Measurements from ENCODE around the gene MRPS24.
A peak's percentile ranks its signal among the peaks of the same experiment; 100 is the strongest.
"Not testable (repeated sequence)": the region's sequence is repeated elsewhere in the genome, so short reads cannot be mapped to it uniquely, and the experiment has no call there.

MRPS24 gene

GRCh38 chr7:43834463-43835251 is 34.7 kb downstream of the MRPS24 start:
- no peak overlapping the region for H3K27ac ChIP-seq (ENCODE audit: low read depth, low read length)
- peaks cover 11% of the 10 kb centered on the region for H3K4me1 ChIP-seq (ENCODE audit: control insufficient read depth, low read length)
- peak overlapping the region; percentile 58 for H3K4me2 ChIP-seq (ENCODE audit: low read length)
- no peaks in the 10 kb centered on the region for H3K79me2 ChIP-seq (ENCODE audit: control insufficient read depth, low read length)
- 0 out of 2 replicates have a peak, but pooled peaks cover 8% of the 10 kb centered on the region for H3K9me3 ChIP-seq (ENCODE audit: control insufficient read depth, insufficient read depth, low read length)
- H3F3A ChIP-seq (ENCODE audit: control insufficient read depth, insufficient read depth) = no peaks in the 10 kb centered on the region
- H4K20me1 ChIP-seq (ENCODE audit: control insufficient read depth, insufficient read depth, low read depth, low read length) = no peaks in the 10 kb centered on the region
- no peaks in the 10 kb centered on the region for H3K36me3 ChIP-seq (ENCODE audit: control insufficient read depth, low read length)
- no peak for TF ChIP-seq CTCF (IDR thresholded peaks at IDR 0.05; ENCODE audit: low read depth, low read length, poor library complexity, severe bottlenecking)
- no peak for TF ChIP-seq EZH2phosphoT487 (IDR thresholded peaks at IDR 0.05; ENCODE audit: borderline replicate concordance, low read length)
- peaks cover 13% of the 10 kb centered on the region for H3K27me3 ChIP-seq (ENCODE audit: control insufficient read depth, low read length)
- peak overlapping the region; percentile 62 for H3K4me3 ChIP-seq (ENCODE audit: low read length)
- no peaks in the 10 kb centered on the region for H3K9me2 ChIP-seq (replicated peaks; ENCODE audit: control insufficient read depth, low read length)

GRCh38 chr7:43830917-43831316 is 38.4 kb downstream of the MRPS24 start:
- H4K20me1 ChIP-seq (ENCODE audit: control insufficient read depth, insufficient read depth, low read depth, low read length); H3F3A ChIP-seq (ENCODE audit: control insufficient read depth, insufficient read depth); H3K4me2 ChIP-seq (ENCODE audit: low read length); H3K79me2 ChIP-seq (ENCODE audit: control insufficient read depth, low read length); H3K4me1 ChIP-seq (ENCODE audit: control insufficient read depth, low read length); H3K36me3 ChIP-seq (ENCODE audit: control insufficient read depth, low read length); H3K27ac ChIP-seq (ENCODE audit: low read depth, low read length); H3K9me2 ChIP-seq (replicated peaks; ENCODE audit: control insufficient read depth, low read length); H3K4me3 ChIP-seq (ENCODE audit: low read length); H3K9me3 ChIP-seq (ENCODE audit: control insufficient read depth, insufficient read depth, low read length): not testable (repeated sequence)
- peaks cover 36% of the 10 kb centered on the region for H3K27me3 ChIP-seq (ENCODE audit: control insufficient read depth, low read length)

GRCh38 chr7:43825391-43825808 is 43.9 kb downstream of the MRPS24 start:
- Histone ChIP-seq H3K36me3 (ENCODE audit: control insufficient read depth, low read length) (no peaks in the 10 kb centered on the region), H3K9me2 (replicated peaks; ENCODE audit: control insufficient read depth, low read length) (no peaks in the 10 kb centered on the region), H3K4me1 (ENCODE audit: control insufficient read depth, low read length) (no peaks in the 10 kb centered on the region), H3K79me2 (ENCODE audit: control insufficient read depth, low read length) (no peaks in the 10 kb centered on the region), H3F3A (ENCODE audit: control insufficient read depth, insufficient read depth) (no peaks in the 10 kb centered on the region), H3K27me3 (ENCODE audit: control insufficient read depth, low read length) (peaks cover 56% of the 10 kb centered on the region), H3K9me3 (ENCODE audit: control insufficient read depth, insufficient read depth, low read length) (0 out of 2 replicates have a peak, but pooled peaks cover under 1% of the 10 kb centered on the region), H3K27ac (ENCODE audit: low read depth, low read length) (no peak overlapping the region), H3K4me3 (ENCODE audit: low read length) (no peak overlapping the region), H3K4me2 (ENCODE audit: low read length) (no peak overlapping the region), H4K20me1 (ENCODE audit: control insufficient read depth, insufficient read depth, low read depth, low read length) (no peaks in the 10 kb centered on the region)
- TF ChIP-seq EZH2phosphoT487 (IDR thresholded peaks at IDR 0.05; ENCODE audit: borderline replicate concordance, low read length) = no peak
- no peak for TF ChIP-seq CTCF (IDR thresholded peaks at IDR 0.05; ENCODE audit: low read depth, low read length, poor library complexity, severe bottlenecking)

- no peaks in the 10 kb centered on the region for H4K20me1 ChIP-seq (ENCODE audit: control insufficient read depth, insufficient read depth, low read depth, low read length)
- H3K4me1 ChIP-seq (ENCODE audit: control insufficient read depth, low read length) = no peaks in the 10 kb centered on the region
- H3K9me3 ChIP-seq (ENCODE audit: control insufficient read depth, insufficient read depth, low read length) = no peaks in the 10 kb centered on the region
- H3K4me2 ChIP-seq (ENCODE audit: low read length) = no peak overlapping the region
- no peaks in the 10 kb centered on the region for H3F3A ChIP-seq (ENCODE audit: control insufficient read depth, insufficient read depth)
- no peaks in the 10 kb centered on the region for H3K36me3 ChIP-seq (ENCODE audit: control insufficient read depth, low read length)
- H3K27me3 ChIP-seq (ENCODE audit: control insufficient read depth, low read length) = peaks cover 58% of the 10 kb centered on the region
- H3K9me2 ChIP-seq (replicated peaks; ENCODE audit: control insufficient read depth, low read length) = no peaks in the 10 kb centered on the region
- H3K4me3 ChIP-seq (ENCODE audit: low read length) = no peak overlapping the region
- H3K79me2 ChIP-seq (ENCODE audit: control insufficient read depth, low read length) = no peaks in the 10 kb centered on the region
- TF ChIP-seq CTCF (IDR thresholded peaks at IDR 0.05; ENCODE audit: low read depth, low read length, poor library complexity, severe bottlenecking) (no peak), EZH2phosphoT487 (IDR thresholded peaks at IDR 0.05; ENCODE audit: borderline replicate concordance, low read length) (no peak)
- H3K27ac ChIP-seq (ENCODE audit: low read depth, low read length) = no peak overlapping the region
Measured at GRCh38 chr7:43824963-43825362, 44.4 kb downstream of the MRPS24 start.

- H3K79me2 ChIP-seq (ENCODE audit: control insufficient read depth, low read length); H3F3A ChIP-seq (ENCODE audit: control insufficient read depth, insufficient read depth); H3K9me3 ChIP-seq (ENCODE audit: control insufficient read depth, insufficient read depth, low read length); H4K20me1 ChIP-seq (ENCODE audit: control insufficient read depth, insufficient read depth, low read depth, low read length); H3K27ac ChIP-seq (ENCODE audit: low read depth, low read length); H3K9me2 ChIP-seq (replicated peaks; ENCODE audit: control insufficient read depth, low read length); H3K4me3 ChIP-seq (ENCODE audit: low read length); H3K36me3 ChIP-seq (ENCODE audit: control insufficient read depth, low read length); H3K4me1 ChIP-seq (ENCODE audit: control insufficient read depth, low read length); H3K4me2 ChIP-seq (ENCODE audit: low read length): not testable (repeated sequence)
- H3K27me3 ChIP-seq (ENCODE audit: control insufficient read depth, low read length) = peaks cover 58% of the 10 kb centered on the region
Measured at GRCh38 chr7:43824513-43824912, 44.8 kb downstream of the MRPS24 start.
